Adipose tissue (tissue), 3 donors: ENCODE results near the gene PCSK2. TPM values are rescaled to one million over a fixed set of nuclear protein-coding genes. Genes with fewer than 3 reads are reported as not detected.

Source experiments
- H3K27ac ChIP-seq: one replicate; pipeline ENCODE4 v1.5.1; 2013; ENCODE audit warnings: low read depth, low read length
- WGBS, 3 donors: extraction: QIAGEN DNeasy Blood & Tissue Kit; methylation state at CpG; one replicate each; pipeline ENCODE4 v1.1.7; 2013; 5-methylcytosine and 5-hydroxymethylcytosine counted together
- polyA plus RNA-seq, 3 donors: library from polyadenylated mRNA; stranded (reverse); fragments of 200-250 nt; gene quantifications; one replicate each; pipeline ENCODE4 v1.2.3, GENCODE V29; 2013
- donor health status: healthy with polysubstance abuse.
- donor health status: Bipolar disorder and iron deficiency.
- donor health status: healthy.

PCSK2 gene
- polyA plus RNA-seq, 3 donors = 0.04 to 4.2 (median 0.45) TPM

DNA sequence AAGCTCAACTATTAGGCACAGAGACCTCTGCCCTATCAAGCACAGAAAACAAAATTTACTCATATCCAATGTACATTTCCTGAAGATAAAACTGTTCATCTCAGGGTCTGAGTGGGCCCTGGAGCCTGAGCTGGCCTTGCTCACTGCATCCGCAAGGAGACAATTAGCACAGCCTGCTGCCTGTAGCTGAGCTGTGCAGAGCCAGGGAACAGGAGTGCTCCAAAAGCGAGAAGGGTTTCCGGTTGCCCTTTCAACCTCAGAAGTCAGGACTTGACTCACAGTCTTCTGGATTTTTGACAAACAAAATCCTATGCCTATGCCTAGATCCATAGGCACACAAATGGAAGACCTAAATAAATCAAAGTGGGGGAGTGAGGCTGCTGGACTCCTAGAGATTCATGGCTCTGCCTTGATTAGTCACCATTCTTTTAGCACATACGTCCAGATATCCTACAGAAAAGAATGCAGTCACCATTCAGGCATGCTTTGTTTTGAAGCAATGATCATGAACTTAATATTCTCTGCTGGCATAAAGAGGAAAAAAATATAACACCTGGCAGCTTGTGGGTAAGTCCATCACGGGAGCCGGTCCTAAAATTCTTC lies 230.8 kb downstream of the PCSK2 start:
- no peak overlapping the region for H3K27ac ChIP-seq
- WGBS, 3 donors = 78 to 86% (median 82%) methylated on average over 6 of the region's 6 CpGs

- H3K27ac ChIP-seq = no peak overlapping the region
- 67 to 77% (median 72%) methylated on average over 2 of the region's 2 CpGs for WGBS, 3 donors
Measured at GRCh38 chr20:17460119-17460518, 233.3 kb downstream of the PCSK2 start.

- WGBS, 3 donors = 50 to 67% (median 61%) methylated on average over 3 of the region's 3 CpGs
- no peak overlapping the region for H3K27ac ChIP-seq
Measured at GRCh38 chr20:17461941-17462340, 235.1 kb downstream of the PCSK2 start.

DNA sequence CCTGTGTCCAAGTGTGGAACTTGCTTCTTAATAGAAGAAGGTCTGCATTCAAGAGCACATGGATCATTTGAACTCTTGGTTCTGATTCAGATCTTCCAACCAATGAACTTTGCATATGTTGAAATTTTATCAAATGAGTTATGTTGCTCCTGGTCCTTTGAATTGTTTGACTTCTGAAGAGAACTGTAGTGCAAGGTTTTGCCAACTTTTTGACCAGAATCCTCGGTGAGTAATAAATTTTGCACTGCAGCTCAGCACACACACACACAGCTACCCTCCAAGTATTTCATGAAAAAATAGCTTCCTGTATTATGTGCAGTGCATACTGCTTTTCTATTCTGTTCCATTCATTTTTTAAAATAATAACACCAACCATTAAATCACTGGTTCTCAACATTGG lies 236.9 kb downstream of the PCSK2 start:
- WGBS, 3 donors = 50 to 68% (median 60%) methylated on average over 1 of the region's 1 CpG
- no peak overlapping the region for H3K27ac ChIP-seq

- H3K27ac ChIP-seq = no peak overlapping the region
- WGBS, 3 donors = 90 to 96% (median 91%) methylated on average over 10 of the region's 10 CpGs
Measured at GRCh38 chr20:17465236-17465635, 238.4 kb downstream of the PCSK2 start.

DNA sequence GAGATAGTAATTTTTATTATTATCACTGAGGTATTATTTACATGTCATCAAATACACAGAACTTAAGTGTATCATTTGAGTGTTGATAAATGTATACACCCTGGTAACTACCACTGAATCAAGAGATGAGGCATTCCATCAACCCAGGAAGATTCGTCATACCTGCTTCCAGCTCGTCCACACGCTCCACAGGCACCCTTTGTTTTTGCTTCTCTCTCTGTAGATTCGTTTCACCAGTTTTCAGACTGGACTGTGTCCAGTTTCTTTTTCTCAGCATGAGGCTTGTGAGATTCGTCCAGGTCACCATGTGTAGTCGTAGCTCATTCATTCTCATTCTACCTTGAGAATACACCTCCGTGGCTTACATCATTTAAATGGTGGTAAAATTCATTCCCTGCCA lies 239.8 kb downstream of the PCSK2 start:
- 77 to 81% (median 79%) methylated on average over 7 of the region's 7 CpGs for WGBS, 3 donors
- H3K27ac ChIP-seq = no peak overlapping the region

DNA sequence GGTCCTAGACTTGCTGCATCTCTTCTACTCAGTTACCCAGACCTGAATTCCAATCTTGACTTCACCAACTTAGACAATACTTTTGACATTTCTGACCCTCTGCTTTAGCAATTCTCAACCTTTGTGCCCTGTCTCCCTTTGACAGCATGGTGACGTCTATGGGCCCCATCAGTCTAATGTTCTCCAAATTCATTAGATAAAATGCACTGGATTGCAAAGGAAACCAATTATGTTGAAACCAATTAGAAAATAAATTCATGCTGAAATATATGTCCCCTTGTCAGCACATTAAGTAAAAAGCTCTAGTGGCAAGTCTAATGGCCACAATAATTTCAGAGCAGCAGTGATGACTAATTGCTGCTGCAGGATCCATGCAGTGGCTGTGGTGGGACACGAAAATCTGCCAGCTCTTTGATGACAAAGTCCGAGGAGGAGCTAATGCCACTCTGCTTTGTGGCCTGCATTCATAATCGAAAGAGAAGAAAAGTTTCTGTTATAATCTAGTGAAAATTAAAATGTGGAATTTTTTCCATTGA lies 240.3 kb downstream of the PCSK2 start:
- 74 to 89% (median 85%) methylated on average over 4 of the region's 4 CpGs for WGBS, 3 donors

DNA sequence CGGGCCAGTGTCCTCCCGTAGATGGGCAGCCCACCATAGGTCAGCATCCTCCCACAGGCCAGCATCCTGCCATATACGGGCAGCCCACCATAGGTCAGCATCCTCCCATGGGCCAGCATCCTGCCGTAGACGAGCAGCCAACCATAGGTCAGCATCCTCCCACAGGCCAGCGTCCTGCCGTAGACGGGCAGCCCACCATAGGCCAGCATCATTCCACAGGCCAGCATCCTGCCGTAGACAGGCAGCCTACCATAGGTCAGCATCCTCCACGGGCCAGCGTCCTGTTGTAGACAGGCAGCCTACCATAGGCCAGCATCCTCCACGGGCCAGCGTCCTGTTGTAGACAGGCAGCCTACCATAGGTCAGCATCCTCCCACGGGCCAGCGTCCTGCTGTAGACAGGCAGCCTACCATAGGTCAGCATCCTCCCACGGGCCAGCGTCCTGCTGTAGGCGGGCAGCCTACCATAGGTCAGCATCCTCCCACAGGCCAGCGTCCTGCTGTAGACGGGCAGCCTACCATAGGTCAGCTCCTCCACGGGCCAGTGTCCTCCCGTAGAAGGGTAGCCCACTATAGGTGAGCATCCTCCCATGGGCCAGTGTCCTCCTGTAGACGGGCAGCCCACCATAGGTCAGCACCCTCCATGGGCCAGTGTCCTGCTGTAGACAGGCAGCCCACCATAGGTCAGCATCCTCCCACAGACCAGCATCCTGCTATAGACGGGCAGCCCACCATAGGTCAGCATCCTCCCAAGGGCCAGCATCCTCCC lies 241.4 kb downstream of the PCSK2 start:
- WGBS, 3 donors = 82 to 86% (median 83%) methylated on average over 24 of the region's 24 CpGs
- H3K27ac ChIP-seq = no peak overlapping the region

More for the DNA sequence above, 240.3 kb downstream of the PCSK2 start:
- no peak overlapping the region for H3K27ac ChIP-seq

- 71 to 85% (median 82%) methylated on average over 7 of the region's 7 CpGs for WGBS, 3 donors
- no peak overlapping the region for H3K27ac ChIP-seq
Measured at GRCh38 chr20:17469246-17470030, 242.6 kb downstream of the PCSK2 start.

- no peak overlapping the region for H3K27ac ChIP-seq
- WGBS, 3 donors = 83 to 89% (median 86%) methylated on average over 5 of the region's 5 CpGs
Measured at GRCh38 chr20:17470521-17470920, 243.7 kb downstream of the PCSK2 start.

DNA sequence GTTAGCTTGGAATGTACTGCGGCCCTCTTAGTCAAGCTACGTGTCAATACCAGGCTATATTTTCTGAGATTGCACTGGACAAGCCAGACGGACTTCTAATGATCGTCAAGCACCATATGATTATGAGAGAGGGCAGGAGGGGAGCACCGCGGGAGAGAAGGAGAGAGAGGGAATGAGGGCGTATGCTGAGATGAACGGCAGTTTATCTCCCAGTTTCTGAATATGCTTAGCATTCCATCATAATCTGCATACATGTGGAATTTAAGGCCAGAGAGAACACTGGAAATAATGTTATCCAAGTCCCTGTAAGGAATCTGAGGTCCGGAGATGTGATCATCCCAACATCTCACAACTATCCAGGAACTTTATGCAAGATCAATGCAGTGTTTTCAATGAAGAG lies 244.1 kb downstream of the PCSK2 start:
- 82 to 83% (median 83%) methylated on average over 9 of the region's 9 CpGs for WGBS, 3 donors
- no peak overlapping the region for H3K27ac ChIP-seq

GRCh38 chr20:17471606-17472187 lies 244.9 kb downstream of the PCSK2 start:
- no peak overlapping the region for H3K27ac ChIP-seq
- WGBS, 3 donors = 71 to 79% (median 78%) methylated on average over 10 of the region's 10 CpGs

DNA sequence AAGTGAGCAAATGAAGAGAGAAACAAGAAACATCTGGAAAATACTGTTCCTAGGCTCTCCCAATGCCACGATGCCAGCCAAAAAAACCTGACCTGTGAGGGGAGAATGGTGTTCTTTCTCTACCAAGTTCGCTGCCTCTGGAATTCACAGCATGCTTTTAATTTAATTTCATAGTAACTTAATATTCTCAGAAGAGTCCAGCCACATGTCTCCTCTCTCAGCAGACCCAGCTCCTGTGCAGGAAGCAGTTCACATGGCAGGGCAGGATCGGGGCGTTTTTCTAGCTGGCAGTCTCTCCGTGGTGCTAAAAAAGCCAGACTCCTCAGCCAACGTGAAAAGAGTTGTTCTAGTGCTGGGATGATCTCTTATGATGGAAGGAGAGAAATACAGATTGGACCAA lies 246.8 kb downstream of the PCSK2 start:
- 69 to 74% (median 71%) methylated on average over 6 of the region's 6 CpGs for WGBS, 3 donors
- no peak overlapping the region for H3K27ac ChIP-seq

- H3K27ac ChIP-seq = no peak overlapping the region
- 91 to 95% (median 93%) methylated on average over 23 of the region's 23 CpGs for WGBS, 3 donors
Measured at GRCh38 chr20:17479063-17479657, 252.3 kb downstream of the PCSK2 start.

GRCh38 chr20:17480696-17481095 lies 253.9 kb downstream of the PCSK2 start:
- 77 to 90% (median 86%) methylated on average over 11 of the region's 11 CpGs for WGBS, 3 donors
- H3K27ac ChIP-seq = no peak overlapping the region

DNA sequence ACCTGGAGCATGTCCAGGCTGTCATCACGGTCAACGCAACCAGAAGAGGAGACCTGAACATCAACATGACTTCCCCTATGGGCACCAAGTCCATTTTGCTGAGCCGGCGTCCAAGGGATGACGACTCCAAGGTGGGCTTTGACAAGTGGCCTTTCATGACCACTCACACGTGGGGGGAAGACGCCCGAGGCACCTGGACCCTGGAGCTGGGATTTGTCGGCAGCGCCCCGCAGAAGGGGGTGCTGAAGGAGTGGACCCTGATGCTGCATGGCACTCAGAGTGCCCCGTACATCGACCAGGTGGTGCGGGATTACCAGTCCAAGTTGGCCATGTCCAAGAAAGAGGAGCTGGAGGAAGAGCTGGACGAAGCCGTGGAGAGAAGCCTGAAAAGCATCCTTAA lies 254.8 kb downstream of the PCSK2 start:
- 90 to 92% (median 90%) methylated on average over 16 of the region's 16 CpGs for WGBS, 3 donors
- H3K27ac ChIP-seq = no peak overlapping the region

DNA sequence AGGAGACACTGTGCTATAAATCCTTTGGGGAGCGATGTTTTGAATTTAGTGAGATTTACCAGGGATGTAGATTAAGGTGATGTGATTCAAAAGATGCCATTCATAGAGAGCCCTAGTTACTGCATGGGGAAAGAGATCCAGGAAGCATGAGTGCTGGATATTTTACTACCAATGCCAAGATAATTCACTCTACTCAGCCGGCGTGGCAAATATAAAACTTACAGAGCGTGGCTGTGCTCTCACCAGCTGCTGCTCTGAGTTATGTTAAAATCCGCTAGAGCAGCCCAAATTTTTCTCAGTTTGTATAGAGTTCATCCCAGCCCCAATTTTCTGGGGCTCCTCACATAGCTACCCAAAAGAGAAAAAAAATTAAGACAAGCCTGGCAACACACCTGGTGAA lies 255.7 kb downstream of the PCSK2 start:
- no peak overlapping the region for H3K27ac ChIP-seq
- 78 to 85% (median 80%) methylated on average over 5 of the region's 5 CpGs for WGBS, 3 donors

- WGBS, 3 donors = 86 to 91% (median 91%) methylated on average over 2 of the region's 2 CpGs
- H3K27ac ChIP-seq = no peak overlapping the region
Measured at GRCh38 chr20:17485017-17485416, 258.2 kb downstream of the PCSK2 start.
